Activated naive CD4-positive, alpha-beta T cell treated with Interleukin-2 at 50 U/mL for 16 hours (primary cell): ENCODE measurements around the gene ATXN7L1.

Experiments used
- DNase-seq: peaks from one replicate; pipeline ENCODE4 v3.0.0-alpha.2; 2020

The ATXN7L1 gene

GRCh38 chr7:105773030-105773460, 103.4 kb downstream of the ATXN7L1 start:
- no peak for DNase-seq

GRCh38 chr7:105769901-105770628, 106.3 kb downstream of the ATXN7L1 start:
- peak; percentile 18 for DNase-seq

GRCh38 chr7:105768898-105769507, 107.4 kb downstream of the ATXN7L1 start:
- DNase-seq = no peak

- DNase-seq = no peak
Observed at GRCh38 chr7:105768117-105768516, 108.3 kb downstream of the ATXN7L1 start.

- DNase-seq = peak; percentile 35
Observed at GRCh38 chr7:105766421-105767073, 109.9 kb downstream of the ATXN7L1 start.

- DNase-seq = no peak
Observed at GRCh38 chr7:105765846-105766245, 110.6 kb downstream of the ATXN7L1 start.

- no peak for DNase-seq
Observed at GRCh38 chr7:105764506-105764905, 111.9 kb downstream of the ATXN7L1 start.

- DNase-seq = no peak
Observed at GRCh38 chr7:105760551-105761447, 115.6 kb downstream of the ATXN7L1 start.

- DNase-seq = peak; percentile 16
Observed at GRCh38 chr7:105759670-105760550, 116.5 kb downstream of the ATXN7L1 start.

GRCh38 chr7:105756367-105756766, 120.0 kb downstream of the ATXN7L1 start:
- no peak for DNase-seq

GRCh38 chr7:105752671-105753275, 123.6 kb downstream of the ATXN7L1 start:
- no peak for DNase-seq

- no peak for DNase-seq
Observed at GRCh38 chr7:105751054-105751453, 125.3 kb downstream of the ATXN7L1 start.

- no peak for DNase-seq
Observed at GRCh38 chr7:105748701-105749100, 127.7 kb downstream of the ATXN7L1 start.

GRCh38 chr7:105745681-105746330, 130.6 kb downstream of the ATXN7L1 start:
- DNase-seq = no peak

GRCh38 chr7:105744258-105744657, 132.1 kb downstream of the ATXN7L1 start:
- DNase-seq = no peak

GRCh38 chr7:105743351-105744090, 132.9 kb downstream of the ATXN7L1 start:
- no peak for DNase-seq

- DNase-seq = no peak
Observed at GRCh38 chr7:105742787-105743186, 133.6 kb downstream of the ATXN7L1 start.

- no peak for DNase-seq
Observed at GRCh38 chr7:105741982-105742381, 134.4 kb downstream of the ATXN7L1 start.

- DNase-seq = no peak
Observed at GRCh38 chr7:105738133-105738532, 138.3 kb downstream of the ATXN7L1 start.

- no peak for DNase-seq
Observed at GRCh38 chr7:105734233-105734632, 142.2 kb downstream of the ATXN7L1 start.
